Medulla oblongata (tissue), 1 donor: Measurements from ENCODE around the gene TTC17.

Experiments used
- DNase-seq: peaks from one replicate; pipeline ENCODE4 v3.0.0-alpha.2; 2015; ENCODE audit errors: extremely low spot score

TTC17 gene

DNA sequence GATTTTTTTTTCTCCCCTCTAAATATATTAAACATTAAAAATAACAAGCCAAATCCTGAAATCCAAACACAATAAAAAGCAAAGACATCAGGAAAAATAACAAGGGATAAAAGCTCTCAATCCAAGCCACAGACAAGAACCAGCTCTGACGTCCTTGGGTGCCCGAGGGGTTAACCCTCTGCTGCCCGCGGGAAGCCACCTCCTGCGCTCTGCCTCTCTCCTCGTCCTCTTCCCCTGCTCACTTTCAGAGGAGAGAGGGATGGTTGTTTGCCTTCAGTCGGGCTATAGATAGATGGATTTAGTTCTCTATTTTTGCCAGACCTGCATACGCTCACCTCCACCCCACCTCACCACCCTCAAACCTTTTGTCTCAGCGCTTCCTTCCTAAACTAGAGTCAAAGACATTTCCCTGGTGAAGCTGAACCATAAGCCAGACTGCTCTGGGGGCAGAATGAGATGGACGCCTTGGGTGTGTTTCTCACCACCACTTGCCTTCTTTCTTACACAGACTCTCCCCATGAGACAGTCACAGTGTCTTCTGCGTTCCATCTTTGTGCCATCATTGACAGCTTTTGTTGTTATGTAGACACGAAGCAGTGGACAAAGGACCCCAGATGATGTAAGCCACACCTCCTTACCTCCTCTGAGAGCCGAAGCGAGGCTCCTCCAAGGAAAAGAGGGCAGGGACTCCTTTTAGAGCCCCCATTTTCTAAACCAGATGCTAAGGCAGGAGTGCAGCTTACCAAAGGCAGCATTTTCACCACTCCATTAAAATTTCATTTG is 179.3 kb downstream of the TTC17 start:
- no peak for DNase-seq

DNA sequence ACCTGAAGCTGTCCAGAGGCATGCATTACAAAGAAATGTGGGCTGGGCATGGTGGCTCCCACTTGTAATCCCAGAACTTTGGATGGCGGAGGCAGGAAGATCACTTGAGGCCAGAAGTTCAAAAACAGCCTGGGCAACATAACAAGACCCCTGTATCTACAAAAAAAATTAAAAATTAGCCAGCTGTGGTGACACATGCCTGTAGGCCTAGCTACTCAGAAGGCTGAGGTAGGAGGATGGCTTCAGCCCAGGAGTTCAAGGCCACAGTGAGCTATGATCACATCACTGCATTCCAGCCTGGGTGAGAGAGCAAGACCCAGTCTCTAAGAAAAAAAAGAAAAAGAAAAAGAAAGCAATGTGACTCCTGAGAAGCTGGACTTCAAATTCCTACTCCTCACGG is 183.3 kb downstream of the TTC17 start:
- DNase-seq = no peak

DNA sequence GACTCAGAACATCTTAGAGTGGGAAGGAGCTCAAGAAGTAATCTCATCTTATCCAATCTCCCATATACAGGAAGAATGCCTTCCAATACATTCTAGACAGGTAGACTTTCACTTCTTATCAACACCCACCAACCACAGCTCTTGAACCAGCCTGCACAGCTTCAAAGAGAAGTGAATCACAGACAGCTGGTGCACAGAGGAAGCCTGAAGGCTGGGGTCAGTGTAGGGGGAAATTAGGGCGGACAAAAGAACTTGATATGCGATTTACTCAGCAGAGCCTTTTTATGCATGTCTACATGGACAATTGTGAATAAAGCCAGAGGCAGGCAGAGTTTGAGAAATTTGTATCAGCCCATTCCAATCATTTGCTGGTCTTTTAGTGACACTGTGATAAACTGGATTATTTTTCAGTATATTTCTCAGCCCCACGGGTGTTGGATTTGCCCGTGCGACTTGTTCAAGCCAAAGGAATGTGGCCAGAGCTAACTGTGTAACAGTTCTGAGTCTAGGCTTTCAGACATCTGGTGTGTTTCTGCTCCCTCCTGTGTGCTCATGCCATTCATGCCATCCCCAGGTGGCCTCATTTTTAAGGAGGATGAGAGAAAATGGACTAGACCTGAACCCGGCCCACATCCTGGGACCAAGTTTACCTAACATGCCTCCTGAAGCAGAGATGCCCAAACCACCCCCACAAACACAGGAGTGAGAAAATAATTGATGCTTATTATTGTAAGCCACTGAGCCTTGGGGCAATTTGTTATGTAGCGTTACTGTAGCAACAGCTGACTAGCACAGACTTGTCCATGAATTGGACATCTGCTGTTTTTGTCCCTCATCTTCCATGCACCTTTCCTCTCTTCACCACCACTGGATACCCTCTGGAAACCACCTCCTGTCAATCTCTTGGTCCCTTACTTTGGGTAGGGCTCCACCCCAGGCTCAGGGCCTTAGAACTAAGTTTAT is 184.3 kb downstream of the TTC17 start:
- DNase-seq = no peak
